HG03196 (cell line): ENCODE data around the gene IMP3.
"Not testable (repeated sequence)": the region's sequence is repeated elsewhere in the genome, so short reads cannot be mapped to it uniquely, and the experiment has no call there.

ENCODE experiments used
- ATAC-seq: cut with Tn5 transposase; IDR thresholded peaks from one replicate; pipeline ENCODE4 v1.9.1; 2021; ENCODE audit not compliant: unreplicated experiment

Gene IMP3

DNA sequence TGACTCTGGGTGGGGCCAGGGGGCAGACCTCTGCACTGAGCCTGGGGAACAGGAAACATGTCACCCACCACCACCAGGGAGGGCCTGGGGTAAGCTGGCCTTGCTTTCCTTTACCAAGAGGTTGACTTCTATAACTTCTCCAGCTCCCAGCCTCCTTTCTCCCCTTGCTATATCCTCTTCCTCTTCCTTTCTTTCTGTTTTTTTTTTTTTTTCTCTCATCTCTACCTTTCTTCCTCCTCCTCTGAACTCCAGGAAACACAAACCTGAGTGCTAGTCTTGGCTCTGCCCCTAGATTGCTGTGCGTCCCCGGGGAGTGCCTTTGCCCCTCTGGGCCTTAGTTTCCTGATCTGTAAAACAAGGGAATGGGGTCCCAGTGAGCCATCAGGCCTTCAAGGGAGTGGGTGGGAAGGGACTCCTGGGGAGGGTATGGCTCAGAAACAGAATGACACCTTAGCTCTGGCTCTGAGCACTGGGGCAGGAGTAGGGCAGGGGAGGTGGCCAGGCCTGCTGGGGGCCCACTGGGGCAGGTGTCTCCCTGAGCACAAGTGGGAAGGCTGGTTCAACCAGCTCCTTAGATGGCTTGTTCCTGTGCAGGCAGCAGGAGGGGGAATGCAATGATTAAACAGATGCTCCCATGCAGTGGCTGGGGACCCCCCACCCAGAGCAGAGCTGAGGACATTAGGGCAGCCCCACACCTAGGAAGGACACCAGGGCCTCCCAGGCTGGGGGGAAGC is 12.0 kb upstream of the IMP3 start:
- ATAC-seq: no peak

DNA sequence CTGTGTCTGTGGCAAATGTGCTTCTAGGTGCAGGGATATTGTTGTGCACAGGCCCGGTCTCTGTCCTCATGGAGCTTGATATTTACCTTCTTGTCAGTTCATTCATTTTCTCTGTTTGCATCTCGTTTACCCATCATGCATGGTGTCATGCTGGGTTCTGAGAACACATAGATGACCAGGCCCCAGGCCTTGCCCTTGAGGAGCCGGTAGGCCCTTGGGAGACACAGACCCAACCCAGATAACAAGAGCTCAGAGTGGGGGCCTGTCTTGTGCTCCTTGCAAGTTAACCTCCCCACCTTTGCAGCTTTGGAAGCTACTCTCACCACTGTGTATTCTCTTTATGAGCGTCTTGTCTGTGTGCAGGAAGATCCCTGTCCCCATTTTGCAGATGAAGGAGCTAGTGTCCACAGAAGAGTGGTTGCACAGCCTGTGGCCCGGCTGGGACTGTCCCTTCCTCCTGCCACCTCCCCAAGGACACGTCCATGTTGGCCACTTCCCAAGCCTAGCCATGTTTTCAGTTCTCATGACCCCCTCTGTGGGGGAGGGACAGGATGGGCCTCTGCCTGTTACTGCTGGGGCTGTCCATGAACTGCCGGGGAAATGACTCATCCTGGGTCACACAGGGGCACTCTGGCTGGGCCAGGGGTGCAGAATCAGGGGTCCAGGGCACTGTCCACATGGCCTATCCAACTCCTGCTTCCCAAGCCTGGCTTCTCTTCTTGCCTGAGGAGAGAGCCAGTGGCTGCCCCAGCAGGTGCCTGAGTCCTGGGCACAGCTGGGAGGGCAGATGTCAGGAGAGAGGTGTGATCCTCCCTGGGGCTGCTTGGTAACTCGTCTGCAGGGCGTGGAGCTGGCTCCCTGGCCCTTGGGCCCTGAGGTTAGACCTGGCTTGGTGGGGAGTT is 11.1 kb upstream of the IMP3 start:
- ATAC-seq: no peak

DNA sequence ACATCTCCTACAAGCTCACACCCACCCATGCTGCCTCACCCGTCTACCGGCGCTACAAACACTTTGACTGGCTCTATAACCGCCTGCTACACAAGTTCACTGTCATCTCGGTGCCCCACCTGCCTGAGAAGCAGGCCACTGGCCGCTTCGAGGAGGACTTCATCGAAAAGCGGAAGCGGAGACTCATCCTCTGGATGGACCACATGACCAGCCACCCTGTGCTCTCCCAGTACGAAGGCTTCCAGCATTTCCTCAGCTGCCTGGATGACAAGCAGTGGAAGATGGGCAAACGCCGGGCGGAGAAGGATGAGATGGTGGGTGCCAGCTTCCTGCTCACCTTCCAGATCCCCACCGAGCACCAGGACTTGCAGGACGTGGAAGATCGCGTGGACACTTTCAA is 9.8 kb upstream of the IMP3 start:
- ATAC-seq: no peak

DNA sequence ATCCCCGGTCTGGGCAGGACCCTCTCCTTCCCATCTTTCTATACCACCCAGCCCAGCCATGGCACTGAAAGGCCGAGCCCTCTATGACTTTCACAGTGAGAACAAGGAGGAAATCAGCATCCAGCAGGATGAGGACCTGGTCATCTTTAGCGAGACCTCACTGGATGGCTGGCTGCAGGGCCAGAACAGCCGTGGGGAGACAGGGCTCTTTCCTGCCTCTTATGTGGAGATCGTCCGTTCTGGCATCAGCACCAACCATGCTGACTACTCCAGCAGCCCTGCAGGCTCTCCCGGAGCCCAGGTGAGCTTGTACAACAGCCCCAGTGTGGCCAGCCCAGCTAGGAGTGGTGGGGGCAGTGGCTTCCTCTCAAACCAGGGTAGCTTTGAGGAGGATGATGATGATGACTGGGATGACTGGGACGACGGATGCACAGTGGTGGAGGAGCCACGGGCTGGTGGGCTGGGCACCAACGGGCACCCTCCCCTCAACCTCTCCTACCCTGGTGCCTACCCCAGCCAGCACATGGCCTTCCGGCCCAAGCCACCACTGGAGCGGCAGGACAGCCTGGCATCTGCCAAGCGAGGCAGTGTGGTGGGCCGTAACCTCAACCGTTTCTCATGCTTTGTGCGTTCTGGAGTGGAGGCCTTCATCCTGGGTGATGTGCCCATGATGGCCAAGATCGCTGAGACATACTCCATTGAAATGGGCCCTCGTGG is 9.2 kb upstream of the IMP3 start:
- ATAC-seq: no peak

DNA sequence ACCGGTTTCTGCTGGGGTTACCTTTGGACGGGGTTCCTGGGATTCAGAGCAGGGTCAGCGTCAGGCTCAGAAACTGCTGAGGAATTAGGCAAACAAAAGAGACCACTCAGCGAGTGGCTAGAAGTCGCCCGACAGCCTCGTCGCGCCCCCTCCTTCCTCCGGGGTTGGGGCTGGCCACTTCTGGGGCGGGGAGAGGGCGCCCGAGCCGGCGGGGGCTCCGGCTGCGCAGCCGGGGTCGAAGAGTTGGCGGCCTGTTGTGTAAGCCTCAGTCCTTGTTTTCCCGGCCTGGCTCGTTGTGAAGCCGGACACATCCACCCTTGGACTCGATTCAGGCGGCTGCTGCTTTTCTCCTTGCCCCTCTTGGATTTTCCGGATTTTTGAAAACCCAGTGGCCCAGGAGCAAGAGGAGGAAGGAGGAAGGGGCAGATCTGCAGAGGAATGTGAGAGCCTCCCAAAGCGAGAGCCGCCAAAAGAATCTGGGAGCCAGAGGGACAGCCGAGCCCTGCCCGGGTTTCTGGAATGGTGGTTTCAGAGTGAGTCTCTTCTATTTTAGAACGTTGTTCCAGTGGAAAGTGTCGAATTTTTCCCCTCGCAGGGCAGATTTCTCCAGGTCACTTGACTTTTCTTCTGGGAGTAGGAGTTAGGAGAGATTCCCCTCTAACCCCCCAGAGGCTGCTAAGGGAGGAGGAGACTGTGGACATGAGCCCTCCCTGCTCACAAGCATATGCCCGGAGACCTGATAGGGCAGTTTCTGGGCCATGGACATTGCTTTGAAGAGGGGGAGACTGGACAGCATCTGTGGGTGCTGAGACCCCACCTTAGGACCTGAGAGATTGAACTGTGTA is 8.4 kb upstream of the IMP3 start:
- no peak for ATAC-seq

DNA sequence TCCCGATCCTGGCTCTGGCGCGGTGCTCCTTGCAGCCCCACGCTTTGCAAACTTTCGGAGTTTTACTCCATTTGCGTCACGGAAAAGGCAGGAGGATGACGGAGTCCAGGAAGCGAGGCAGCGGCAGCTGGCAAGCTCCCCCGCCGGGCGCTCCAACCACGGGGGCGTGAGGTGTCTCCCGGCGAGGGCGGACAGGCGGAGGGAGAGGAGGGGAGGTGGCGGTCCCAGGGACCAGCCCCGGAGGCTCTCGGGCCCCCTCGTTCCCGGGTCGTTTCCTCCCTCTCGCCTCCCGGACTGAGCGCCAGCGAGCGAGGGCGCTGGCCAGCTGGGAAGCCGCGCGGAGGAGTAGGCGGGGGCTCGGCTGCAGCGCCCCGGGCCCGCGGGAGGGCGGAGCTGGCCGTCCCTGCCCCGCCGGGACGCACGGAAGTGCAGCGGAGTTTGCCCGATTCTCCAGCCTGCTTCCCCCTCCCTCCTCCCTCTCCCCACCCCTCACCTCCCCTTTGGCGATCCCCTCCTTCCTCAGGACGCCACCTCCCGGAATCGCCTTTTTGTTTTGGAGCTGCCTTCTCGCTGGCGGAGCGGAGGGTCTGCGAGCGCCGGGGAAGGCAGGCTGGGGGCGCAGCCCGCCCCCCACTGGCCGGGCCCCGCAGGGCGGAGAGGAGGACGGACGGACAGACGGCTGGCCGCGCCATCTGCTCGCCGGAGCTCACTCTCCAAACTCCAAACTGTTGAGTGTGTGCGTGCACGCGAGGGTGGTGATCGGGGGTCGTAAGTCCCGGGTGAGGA is 7.5 kb upstream of the IMP3 start, which contains the start of gene SNX33:
Gene SNX33, plus strand, starts transcription at position 543 of the 786 bp plus-strand sequence. CDS start 1,191 bp downstream, outside the sequence.
- ATAC-seq: no peak

DNA sequence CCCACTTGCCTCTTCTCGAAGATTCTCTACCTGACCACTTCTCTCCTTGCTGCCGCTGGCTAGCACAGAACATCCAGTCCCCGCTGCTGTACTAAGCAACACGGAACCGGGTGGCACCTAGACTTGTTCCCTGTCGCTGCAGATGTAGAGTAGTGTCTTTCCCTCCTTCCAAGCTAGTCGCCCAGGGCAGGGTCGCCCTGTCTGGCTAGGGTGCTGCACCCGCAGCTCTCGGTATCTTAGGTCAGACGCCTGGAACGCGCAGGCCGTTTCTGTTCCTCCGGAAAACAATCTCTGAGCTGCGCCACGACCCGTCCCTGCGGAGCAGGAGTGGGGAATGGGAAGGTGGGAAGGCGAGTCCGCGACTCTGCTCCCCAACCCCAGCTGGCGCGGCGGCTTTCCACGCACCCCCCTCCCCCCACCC is 6.9 kb upstream of the IMP3 start:
- no peak for ATAC-seq

DNA sequence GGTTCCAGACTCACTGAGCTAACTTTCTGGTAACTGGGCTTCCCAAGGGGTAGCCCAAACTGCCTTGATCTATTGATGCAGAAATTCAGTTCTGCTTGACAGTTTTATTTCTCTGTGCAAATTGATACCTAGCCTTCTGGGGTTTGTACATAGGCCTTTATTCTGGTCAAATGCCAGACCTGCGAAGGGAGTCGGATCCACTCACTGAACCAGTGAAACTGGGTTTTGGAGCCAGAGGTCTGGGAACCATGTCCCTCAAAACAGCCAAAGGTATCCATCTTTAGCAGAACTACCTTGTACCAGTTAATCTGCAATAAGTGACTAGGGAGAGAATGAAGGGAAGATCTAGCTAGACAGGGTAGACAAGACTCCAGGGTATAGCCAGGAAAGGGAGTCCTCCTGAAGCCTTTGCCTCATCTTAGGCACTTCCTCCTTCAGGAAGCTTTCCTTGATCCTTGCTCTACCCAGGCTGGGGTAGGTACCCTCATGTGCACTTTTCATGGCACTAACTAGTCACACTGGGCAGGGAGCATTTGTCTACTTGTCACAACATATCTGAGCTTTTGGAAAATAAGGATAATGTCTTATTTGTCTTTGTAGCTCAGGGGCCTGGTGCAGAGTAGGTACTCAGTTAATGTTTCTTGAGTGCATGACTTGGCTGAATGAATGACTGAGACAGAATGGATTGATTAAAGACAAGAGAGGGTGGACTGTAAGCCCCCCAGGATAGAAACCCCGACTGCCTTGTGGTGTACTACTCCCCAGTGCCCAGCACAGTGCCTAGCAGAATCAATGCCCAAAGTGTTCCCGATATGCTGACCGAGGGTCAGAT is 6.3 kb upstream of the IMP3 start:
- ATAC-seq: no peak

DNA sequence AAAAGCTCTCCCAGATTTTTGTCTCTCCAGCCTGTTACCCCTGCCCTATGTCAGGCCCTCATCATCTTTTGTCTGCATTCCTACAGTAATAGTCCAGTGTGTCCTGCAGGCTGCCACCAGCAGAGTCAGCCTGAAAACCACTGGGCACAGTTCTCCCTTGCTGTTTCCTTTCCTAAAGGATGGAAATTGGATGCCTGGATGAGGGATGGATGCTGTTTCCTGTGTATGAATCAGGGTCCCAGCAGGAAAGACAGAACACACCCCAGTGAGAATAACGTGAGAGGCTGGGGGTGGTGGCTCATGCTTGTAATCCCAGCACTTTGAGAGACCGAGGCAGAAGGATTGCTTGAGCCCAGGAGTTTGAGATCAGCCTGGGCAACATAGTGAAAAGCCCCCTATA is 4.4 kb upstream of the IMP3 start:
- no peak for ATAC-seq

DNA sequence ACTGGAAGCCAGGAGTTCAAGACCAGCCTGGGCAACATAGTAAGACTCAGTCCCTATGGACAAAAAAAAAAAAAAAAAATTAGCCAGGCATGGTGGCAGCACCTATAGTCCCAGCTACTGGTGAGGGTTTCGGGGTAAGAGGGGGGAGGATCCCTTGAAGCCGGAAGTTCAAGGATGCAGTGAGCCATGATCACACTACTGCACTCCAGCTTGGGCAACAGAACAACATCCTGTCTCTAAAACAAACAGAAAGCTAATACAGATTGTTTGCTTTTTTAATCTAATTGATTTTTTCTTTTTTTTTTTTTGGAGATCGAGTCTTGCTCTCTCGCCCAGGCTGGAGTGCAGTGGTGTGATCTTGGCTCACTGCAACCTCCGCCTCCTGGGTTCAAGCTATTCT is 1.6 kb upstream of the IMP3 start:
- ATAC-seq: no peak

DNA sequence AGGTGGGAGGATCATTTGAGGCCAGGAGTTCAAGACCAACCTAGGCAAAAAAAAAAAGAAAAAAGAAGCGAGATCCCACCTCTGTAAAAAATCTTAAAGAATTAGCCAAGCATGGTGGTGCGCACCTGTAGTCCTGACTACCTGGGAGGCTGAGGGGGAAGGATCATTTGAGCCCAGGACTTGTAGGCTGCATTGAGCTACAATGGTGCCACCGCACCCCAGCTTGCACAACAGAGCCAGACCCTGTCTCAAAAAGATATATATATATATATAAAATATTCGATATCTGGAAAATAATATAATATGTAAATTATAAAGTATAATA is 1.1 kb upstream of the IMP3 start:
- ATAC-seq: no peak

DNA sequence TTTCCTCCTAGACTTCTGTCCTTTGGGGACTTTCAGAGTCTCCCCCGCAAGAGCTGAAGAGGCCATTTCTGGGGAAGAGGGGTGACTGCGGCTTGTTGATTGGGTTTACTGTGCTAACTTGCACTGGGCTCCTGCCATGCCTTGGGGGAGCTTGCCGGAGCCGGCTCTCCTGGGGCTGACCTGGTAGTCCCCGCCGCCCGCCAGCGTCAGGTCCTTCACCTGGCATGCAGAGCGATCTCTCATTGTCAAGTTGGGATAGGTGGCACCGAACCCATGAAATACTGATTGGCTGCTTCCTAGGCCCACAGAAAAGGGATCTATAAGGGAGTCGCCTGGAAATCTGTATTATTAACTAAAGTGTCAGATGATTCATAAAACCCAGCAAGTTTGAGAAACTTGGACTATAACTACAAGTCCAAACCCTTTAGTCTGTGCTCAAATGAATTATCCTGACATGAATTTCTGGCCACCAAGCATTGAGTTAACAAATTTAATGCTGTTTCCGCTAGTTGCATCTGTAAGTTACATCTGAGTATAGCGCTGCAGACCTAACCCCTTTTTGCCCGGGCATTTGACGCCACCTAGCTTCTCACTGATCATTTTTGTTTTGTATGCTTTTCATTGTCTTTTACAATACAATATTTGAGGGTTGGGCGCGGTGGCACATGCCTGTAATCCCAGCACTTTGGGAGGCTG is 607 bp upstream of the IMP3 start:
- peak; percentile 27 for ATAC-seq

DNA sequence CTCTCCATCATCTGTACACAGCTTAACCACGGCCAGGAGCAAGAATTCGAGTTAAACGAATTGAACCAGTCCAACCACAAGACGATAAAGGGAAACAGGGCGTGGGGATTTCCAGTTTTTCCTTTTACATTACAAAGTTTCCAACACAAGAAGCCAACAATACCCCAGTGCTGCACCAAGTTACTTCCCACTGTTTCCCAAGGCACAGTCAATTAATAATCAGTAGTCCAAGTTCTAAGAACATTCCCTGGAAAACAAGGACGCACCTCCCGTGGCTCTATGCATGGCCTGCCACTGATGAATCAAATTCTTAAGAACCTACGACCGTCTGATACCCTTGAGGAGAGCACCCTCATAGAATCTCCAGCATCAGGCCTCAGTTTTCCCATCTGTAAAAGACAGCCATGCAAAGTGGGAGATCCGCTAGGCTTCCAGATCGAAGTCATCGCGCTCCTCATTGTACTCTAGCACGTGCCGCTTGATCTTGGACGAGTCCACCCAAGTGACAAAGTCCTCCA is 774 bp downstream of the IMP3 start:
- ATAC-seq: no peak

DNA sequence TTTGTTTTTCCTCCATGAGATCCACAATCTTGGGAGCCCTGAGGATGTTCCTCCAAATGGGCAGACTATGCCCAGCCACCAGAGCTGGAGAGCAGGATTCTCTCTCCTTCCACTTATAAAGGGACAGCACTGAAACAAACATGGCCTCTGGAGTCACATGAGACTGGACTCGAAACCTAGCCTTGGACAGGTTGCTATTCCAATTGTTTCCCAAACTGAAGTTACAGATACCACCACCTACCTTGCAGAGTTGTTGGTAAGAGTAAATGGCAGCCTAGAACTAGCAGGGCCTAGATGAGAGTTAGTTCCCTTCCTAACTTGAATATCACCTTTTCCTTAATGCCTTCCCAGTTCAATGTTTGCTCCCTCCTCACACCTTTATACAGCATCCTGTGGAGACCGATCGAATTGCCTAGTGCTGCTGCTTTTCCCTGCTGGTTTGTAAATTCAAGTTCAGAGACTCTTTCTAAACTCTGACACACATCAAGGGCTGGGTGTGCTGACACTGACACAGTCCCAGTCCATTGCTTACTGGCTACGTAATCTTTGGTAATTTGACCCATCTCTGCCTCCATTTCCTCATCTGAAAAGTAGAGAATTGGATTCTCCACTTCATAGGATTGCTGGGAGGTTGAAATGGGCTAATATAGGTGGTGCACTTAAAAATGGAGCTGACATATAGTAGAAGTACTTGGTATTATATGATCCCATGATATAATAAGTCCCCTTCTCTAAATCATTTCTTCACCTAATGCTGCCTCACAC is 2.6 kb downstream of the IMP3 start:
- no peak for ATAC-seq

DNA sequence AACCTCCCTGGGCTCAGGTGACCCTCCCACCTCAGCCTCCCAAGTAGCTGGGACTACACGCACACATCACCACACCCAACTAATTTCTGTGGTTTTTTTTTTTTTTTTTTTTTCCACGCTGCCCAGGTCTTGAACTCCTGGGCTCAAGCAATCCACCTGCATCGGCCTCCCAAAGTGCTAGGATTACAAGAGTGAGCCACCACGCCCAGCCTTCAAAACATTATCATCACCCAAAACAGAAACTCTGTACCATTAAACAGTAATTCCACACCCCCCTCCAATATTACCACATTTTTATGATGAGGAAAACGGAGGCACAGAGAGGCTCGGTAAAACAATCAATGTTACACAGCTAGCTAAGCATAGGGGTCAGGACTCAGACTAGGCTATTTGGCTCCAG is 4.0 kb downstream of the IMP3 start:
- ATAC-seq: no peak

DNA sequence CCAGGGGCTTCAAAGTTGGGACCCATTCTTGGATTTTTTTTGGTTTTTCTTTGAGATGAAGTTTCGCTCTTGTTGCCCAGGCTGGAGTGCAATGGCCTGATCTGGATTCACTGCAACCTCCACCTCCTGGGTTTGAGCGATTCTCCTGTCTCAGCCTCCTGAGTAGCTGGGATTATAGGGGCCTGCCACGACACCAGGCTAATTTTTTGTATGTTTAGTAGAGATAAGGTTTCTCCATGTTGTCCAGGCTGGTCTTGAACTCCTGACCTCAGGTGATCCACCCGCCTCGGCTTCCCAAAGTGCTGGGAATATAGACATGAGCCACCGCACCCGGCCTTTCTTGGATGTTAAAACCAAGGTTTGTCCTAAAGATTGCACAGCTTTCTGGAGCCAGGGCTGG is 6.1 kb downstream of the IMP3 start:
- not testable (repeated sequence) for ATAC-seq

DNA sequence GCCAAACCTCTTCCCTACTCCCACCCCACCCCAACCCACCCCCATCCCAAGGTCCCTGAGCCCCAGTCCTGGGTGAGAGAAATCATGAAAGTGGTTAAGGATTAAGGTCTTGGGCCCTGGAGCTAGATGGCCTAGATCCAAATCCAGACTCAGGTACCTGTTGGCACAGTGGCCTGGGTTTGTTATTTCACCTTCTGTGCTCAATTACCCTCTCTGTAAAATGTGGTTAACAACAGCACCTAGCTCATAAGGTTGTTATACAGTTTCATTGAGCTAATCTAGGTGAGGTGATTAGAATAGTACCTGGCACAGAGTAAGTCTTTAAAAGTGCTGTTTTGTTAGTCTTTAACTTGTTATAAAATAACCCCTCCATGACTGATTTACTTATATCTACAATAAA is 8.1 kb downstream of the IMP3 start:
- ATAC-seq: no peak
